Measurements from ENCODE around the gene RABEP1. TPM values are rescaled to one million over a fixed set of nuclear protein-coding genes. Genes with fewer than 3 reads are reported as not detected.
"Not testable (repeated sequence)": the region's sequence is repeated elsewhere in the genome, so short reads cannot be mapped to it uniquely, and the experiment has no call there.

RABEP1 gene
- total RNA-seq, 4 donors from 2014 or later = 36.0 to 57.7 (median 40.9) TPM

GRCh38 chr17:5237541-5238016, 44.5 kb upstream of the RABEP1 start:
- H3K4me3 ChIP-seq (replicated peaks in 1 of 3) = no peak overlapping the region
- intact Hi-C loops (cut with DNase I) = no loop called here
- 27 to 29% methylated on average over 6 of the region's 6 CpGs for WGBS, 2 donors
- no peaks in the 10 kb centered on the region for H3K9me3 ChIP-seq
- DNase-seq = peak; percentile 27 to 50
- H3K36me3 ChIP-seq = no peaks in the 10 kb centered on the region
- no peak overlapping the region for H3K27ac ChIP-seq
- TF ChIP-seq POLR2A (IDR thresholded peaks at IDR 0.05) (no peak), CTCF (IDR thresholded peaks at IDR 0.05) (peak in 3 of 6 experiments; percentile 40 to 60 (median 46))
- peaks cover 0 to 7% of the 10 kb centered on the region in 2 donors for H3K4me1 ChIP-seq
- H3K27me3 ChIP-seq = no peaks in the 10 kb centered on the region

- intact Hi-C loops (cut with DNase I) = no loop called here
- no peaks in the 10 kb centered on the region for H3K27me3 ChIP-seq
- no peak for DNase-seq
- H3K4me3 ChIP-seq (replicated peaks in 1 of 3) = no peak overlapping the region
- H3K36me3 ChIP-seq = no peaks in the 10 kb centered on the region
- WGBS, 2 donors = 39 to 43% methylated on average over 4 of the region's 4 CpGs
- peaks cover 0 to 7% of the 10 kb centered on the region in 2 donors for H3K4me1 ChIP-seq
- no peak for TF ChIP-seq CTCF (IDR thresholded peaks at IDR 0.05)
- no peak for TF ChIP-seq POLR2A (IDR thresholded peaks at IDR 0.05)
- H3K27ac ChIP-seq = no peak overlapping the region
- H3K9me3 ChIP-seq = no peaks in the 10 kb centered on the region
These were observed 43.8 kb upstream of the RABEP1 start for GRCh38 chr17:5238333-5238732.

GRCh38 chr17:5239769-5240168, 42.3 kb upstream of the RABEP1 start:
- 83 to 90% methylated on average over 7 of the region's 7 CpGs for WGBS, 2 donors

GRCh38 chr17:5241861-5242671, 40.0 kb upstream of the RABEP1 start:
- Histone ChIP-seq H3K27ac (no peak overlapping the region), H3K9me3 (no peaks in the 10 kb centered on the region), H3K36me3 (no peaks in the 10 kb centered on the region), H3K27me3 (no peaks in the 10 kb centered on the region), H3K4me1 (peaks cover 0 to 7% of the 10 kb centered on the region in 2 donors), H3K4me3 (replicated peaks in 1 of 3) (no peak overlapping the region)
- intact Hi-C loops (cut with DNase I) = no loop called here
- no peak for TF ChIP-seq CTCF (IDR thresholded peaks at IDR 0.05)
- TF ChIP-seq POLR2A (IDR thresholded peaks at IDR 0.05) = no peak
- peak in 1 of 2 donors; percentile 9 for DNase-seq
- WGBS, 2 donors = 28 to 43% methylated on average over 9 to 10 of the region's 10 CpGs

More at GRCh38 chr17:5239769-5240168, 42.3 kb upstream of the RABEP1 start:
- DNase-seq; H3K27ac ChIP-seq; H3K4me3 ChIP-seq (replicated peaks in 1 of 3); H3K4me1 ChIP-seq; intact Hi-C loops (cut with DNase I); H3K9me3 ChIP-seq; H3K36me3 ChIP-seq; H3K27me3 ChIP-seq: not testable (repeated sequence)

GRCh38 chr17:5247621-5248020, 34.5 kb upstream of the RABEP1 start:
- intact Hi-C loops (cut with DNase I) = no loop called here
- no peak for TF ChIP-seq CTCF (IDR thresholded peaks at IDR 0.05)
- TF ChIP-seq POLR2A (IDR thresholded peaks at IDR 0.05) = no peak
- no peak overlapping the region for H3K27ac ChIP-seq
- no peaks in the 10 kb centered on the region for H3K27me3 ChIP-seq
- no peak for DNase-seq
- H3K4me1 ChIP-seq = no peaks in the 10 kb centered on the region
- WGBS, 2 donors = 89 to 93% methylated on average over 8 of the region's 8 CpGs
- no peaks in the 10 kb centered on the region for H3K9me3 ChIP-seq
- H3K36me3 ChIP-seq = no peaks in the 10 kb centered on the region
- H3K4me3 ChIP-seq (replicated peaks in 1 of 3) = no peak overlapping the region
